B cell (primary cell): ENCODE results near the gene LAT. TPM values are rescaled to one million over a fixed set of nuclear protein-coding genes. Genes with fewer than 3 reads are reported as not detected.

Experiments
- ATAC-seq: fragments of 200-7000 bp; cut with Tn5 transposase; one replicate; pipeline ENCODE4 v1.10.0; 2021; ENCODE audit warnings: low read depth, mild to moderate bottlenecking, moderate number of reproducible peaks, moderate library complexity
- CTCF ChIA-PET: fragments of 350-600 bp; sonication (Branson Sonifier 250); formaldehyde crosslinking; loops from one replicate; lab custom pipeline; 2021; ENCODE audit warnings: antibody characterized with exemption, inconsistent platforms; lab: Charles Lee
- POLR2A ChIA-PET: fragments of 350-600 bp; sonication (Branson Sonifier 250); formaldehyde crosslinking; loops from one replicate; lab custom pipeline; 2021; ENCODE audit warnings: antibody characterized with exemption; lab: Charles Lee
- DNase-seq: peaks from one replicate; pipeline ENCODE4 v3.0.0; 2013
- H2AFZ ChIP-seq: 2 replicates; pipeline ENCODE4 v1.6.1; 2012; ENCODE audit warnings: mild to moderate bottlenecking, low read depth, low read length; ENCODE audit not compliant: insufficient read depth, poor library complexity, severe bottlenecking
- H3K27ac ChIP-seq, 2 donors: 1 replicate in 1 of 2; 2 replicates in 1 of 2; pipeline ENCODE4 v1.5.1; 2012 to 2013; ENCODE audit warnings: low read length in 2 of 2, mild to moderate bottlenecking in 2 of 2, moderate library complexity in 1 of 2
- H3K27me3 ChIP-seq, 4 experiments: fragments of 200-600 bp in 1 of 4; sonication (generic) in 1 of 4; replicated peaks in 1 of 4; 1 replicate in 2 of 4; 2 replicates in 2 of 4; pipeline versions ENCODE4 v1.6.1 to v1.7.0; 2013 to 2016; ENCODE audit warnings: low read length in 3 of 4, mild to moderate bottlenecking in 2 of 4, mixed read lengths in 1 of 4, moderate library complexity in 1 of 4; ENCODE audit not compliant: insufficient read depth in 4 of 4, control insufficient read depth in 3 of 4; ENCODE audit errors: control extremely low read depth in 1 of 4
- H3K36me3 ChIP-seq, 2 experiments: replicated peaks in 1 of 2; 1 replicate in 1 of 2; 2 replicates in 1 of 2; pipeline versions ENCODE4 v1.6.1 to v1.7.1; 2013; ENCODE audit warnings: low read length in 1 of 2; ENCODE audit not compliant: insufficient read depth in 2 of 2, control insufficient read depth in 1 of 2; ENCODE audit errors: control extremely low read depth in 1 of 2, extremely low read depth in 1 of 2
- H3K4me1 ChIP-seq, 2 donors: fragments of 200-600 bp in 1 of 2; sonication (generic) in 1 of 2; 1 replicate in 1 of 2; 2 replicates in 1 of 2; pipeline versions ENCODE4 v1.5.1 to v1.6.1; 2013 to 2017; ENCODE audit warnings: low read length in 2 of 2; ENCODE audit not compliant: control insufficient read depth in 2 of 2, insufficient read depth in 2 of 2
- H3K4me2 ChIP-seq: replicated peaks from 2 replicates; pipeline ENCODE3; 2012; ENCODE audit warnings: mild to moderate bottlenecking, low read depth, low read length; ENCODE audit not compliant: poor library complexity, severe bottlenecking
- H3K4me3 ChIP-seq, 5 experiments: fragments of 200-600 bp in 1 of 5; sonication (generic) in 1 of 5; 1 replicate in 3 of 5; 2 replicates in 2 of 5; pipeline versions ENCODE4 v1.5.1 to v1.7.0; 2011 to 2016; ENCODE audit warnings: low read length in 4 of 5, mild to moderate bottlenecking in 4 of 5, low read depth in 2 of 5, control low read depth in 1 of 5, moderate library complexity in 1 of 5; ENCODE audit not compliant: insufficient read depth in 1 of 5; ENCODE audit errors: control extremely low read depth in 1 of 5, extremely low read depth in 1 of 5
- H3K79me2 ChIP-seq: fragments of 200-600 bp; sonication (generic); one replicate; pipeline ENCODE4 v1.6.0; 2016; ENCODE audit warnings: low read length; ENCODE audit not compliant: control insufficient read depth, insufficient read depth
- H3K9ac ChIP-seq: fragments of 200-600 bp; sonication (generic); 2 replicates; pipeline ENCODE4 v1.6.1; 2017; ENCODE audit warnings: mild to moderate bottlenecking, low read length, moderate library complexity
- H3K9me3 ChIP-seq, 3 donors: one replicate each; pipeline versions ENCODE4 v1.6.1 to v1.7.1; 2013; ENCODE audit warnings: low read length in 2 of 3; ENCODE audit not compliant: control insufficient read depth in 2 of 3, insufficient read depth in 1 of 3; ENCODE audit errors: control extremely low read depth in 1 of 3
- H4K20me1 ChIP-seq: 2 replicates; pipeline ENCODE4 v1.6.0; 2012; ENCODE audit warnings: mild to moderate bottlenecking, low read length; ENCODE audit not compliant: insufficient read depth, control insufficient read depth, poor library complexity, severe bottlenecking
- H3K27ac Mint-ChIP-seq: one replicate; pipeline ENCODE4 v1.8.0; 2021; ENCODE audit warnings: mixed read lengths
- H3K27me3 Mint-ChIP-seq: one replicate; pipeline ENCODE4 v1.8.0; 2021; ENCODE audit warnings: mixed read lengths
- H3K4me1 Mint-ChIP-seq: one replicate; pipeline ENCODE4 v1.8.0; 2021; ENCODE audit warnings: mixed read lengths
- H3K4me3 Mint-ChIP-seq: one replicate; pipeline ENCODE4 v1.8.0; 2021; ENCODE audit warnings: mixed read lengths
- H3K9me3 Mint-ChIP-seq: one replicate; pipeline ENCODE4 v1.8.0; 2022; ENCODE audit warnings: mixed read lengths; ENCODE audit not compliant: insufficient read depth
- CTCF ChIP-seq: fragments of 200-600 bp; IDR thresholded peaks from one replicate; pipeline ENCODE4 v1.8.0; 2022; ENCODE audit warnings: antibody characterized with exemption, mild to moderate bottlenecking
- EZH2 ChIP-seq: IDR thresholded peaks from 2 replicates; pipeline ENCODE4 v1.6.1; 2012; ENCODE audit warnings: borderline replicate concordance, low read depth, mild to moderate bottlenecking, moderate library complexity, low read length; ENCODE audit not compliant: insufficient read depth, poor library complexity, severe bottlenecking
- WGBS: methylation state at CpG from one replicate; pipeline ENCODE4 v1.1.5; 2013; ENCODE audit warnings: missing lambda C conversion rate; ENCODE audit not compliant: insufficient coverage; 5-methylcytosine and 5-hydroxymethylcytosine counted together
- intact Hi-C: fragments of 100-400 bp; cut with micrococcal nuclease; formaldehyde crosslinking; loops from one replicate; pipeline ENCODE4 v1.10.0; 2022
- polyA plus RNA-seq: library from polyadenylated mRNA; depleted of rRNA; stranded (reverse); fragments of >200 nt; gene quantifications from 2 replicates; pipeline ENCODE4 v1.2.3, GENCODE V29; 2012
- total RNA-seq, 2 donors: library from RNA; stranded (reverse); fragments of 120-200 nt in 1 of 2; gene quantifications; 1 replicate in 1 of 2; 2 replicates in 1 of 2; pipeline versions ENCODE4 v1.2.3 to v1.2.4, GENCODE V29; 2013 to 2022

Gene LAT
- total and polyA plus RNA-seq, 2 donors (not counting 1 experiment from before 2014, with no cell fraction given): 10.6 to 12.2 TPM

GRCh38 chr16:28991687-28992086 lies 6.8 kb downstream of the LAT start:
- Histone ChIP-seq H3K36me3 (peaks cover 0 to 10% of the 10 kb centered on the region in 2 experiments), H3K79me2 (no peaks in the 10 kb centered on the region), H4K20me1 (no peaks in the 10 kb centered on the region), H3K27ac (no peak overlapping the region), H3K9ac (no peak overlapping the region), H3K4me1 (no peaks in the 10 kb centered on the region), H3K9me3 (peaks cover 0 to 8% (median 7%) of the 10 kb centered on the region in 3 donors), H3K4me3 (no peak overlapping the region), H3K27me3 (no peaks in the 10 kb centered on the region), H2AFZ (no peak overlapping the region), H3K4me2 (no peak overlapping the region)
- Mint-ChIP-seq H3K27ac (no peak overlapping the region), H3K27me3 (peaks cover 3% of the 10 kb centered on the region), H3K9me3 (peaks cover 6% of the 10 kb centered on the region), H3K4me1 (peaks cover 1% of the 10 kb centered on the region), H3K4me3 (no peak overlapping the region)
- intact Hi-C loops: no loop called here
- DNase-seq (no peak), ATAC-seq (no peak)
- TF ChIP-seq EZH2: no peak
- no peak for TF ChIP-seq CTCF
- CTCF ChIA-PET: no interaction called here
- 91% methylated on average over 8 of the region's 8 CpGs for WGBS
- POLR2A ChIA-PET: interaction anchor here (0.7 kb wide), 1 partner anchor 923 kb away, joined by 3 read pairs; no protein-coding TSS in a partner anchor

GRCh38 chr16:28992496-28992895 lies 7.6 kb downstream of the LAT start:
- intact Hi-C loops: no loop called here
- 96% methylated on average over 5 of the region's 10 CpGs for WGBS

More at GRCh38 chr16:28992496-28992895, 7.6 kb downstream of the LAT start:
- TF ChIP-seq CTCF (no peak), EZH2 (no peak)
- Histone ChIP-seq H3K4me1 (no peaks in the 10 kb centered on the region), H4K20me1 (no peaks in the 10 kb centered on the region), H3K36me3 (peaks cover 0 to 3% of the 10 kb centered on the region in 2 experiments), H3K9ac (no peak overlapping the region), H3K79me2 (no peaks in the 10 kb centered on the region), H3K4me3 (no peak overlapping the region), H3K27me3 (no peaks in the 10 kb centered on the region), H3K9me3 (peaks cover 0 to under 1% (median 0%) of the 10 kb centered on the region in 3 donors), H3K27ac (no peak overlapping the region), H3K4me2 (no peak overlapping the region), H2AFZ (no peak overlapping the region)
- Mint-ChIP-seq H3K9me3 (peaks cover 1% of the 10 kb centered on the region), H3K27me3 (peaks cover under 1% of the 10 kb centered on the region), H3K4me1 (no peaks in the 10 kb centered on the region), H3K4me3 (no peak overlapping the region), H3K27ac (no peak overlapping the region)
- DNase-seq: no peak
- ATAC-seq: no peak
- CTCF ChIA-PET: no interaction called here
- POLR2A ChIA-PET: no interaction called here
